B cell (primary cell): ENCODE data around the gene GPT2. TPM values are rescaled to one million over a fixed set of nuclear protein-coding genes. Genes with fewer than 3 reads are reported as not detected.

ENCODE experiments used
- ATAC-seq: fragments of 200-7000 bp; cut with Tn5 transposase; one replicate; pipeline ENCODE4 v1.10.0; 2021; ENCODE audit warnings: low read depth, mild to moderate bottlenecking, moderate number of reproducible peaks, moderate library complexity
- CTCF ChIA-PET: fragments of 350-600 bp; sonication (Branson Sonifier 250); formaldehyde crosslinking; loops from one replicate; lab custom pipeline; 2021; ENCODE audit warnings: antibody characterized with exemption, inconsistent platforms; lab: Charles Lee
- POLR2A ChIA-PET: fragments of 350-600 bp; sonication (Branson Sonifier 250); formaldehyde crosslinking; loops from one replicate; lab custom pipeline; 2021; ENCODE audit warnings: antibody characterized with exemption; lab: Charles Lee
- DNase-seq: peaks from one replicate; pipeline ENCODE4 v3.0.0; 2013
- H2AFZ ChIP-seq: 2 replicates; pipeline ENCODE4 v1.6.1; 2012; ENCODE audit warnings: mild to moderate bottlenecking, low read depth, low read length; ENCODE audit not compliant: insufficient read depth, poor library complexity, severe bottlenecking
- H3K27ac ChIP-seq, 2 donors: 1 replicate in 1 of 2; 2 replicates in 1 of 2; pipeline ENCODE4 v1.5.1; 2012 to 2013; ENCODE audit warnings: low read length in 2 of 2, mild to moderate bottlenecking in 2 of 2, moderate library complexity in 1 of 2
- H3K27me3 ChIP-seq, 4 experiments: fragments of 200-600 bp in 1 of 4; sonication (generic) in 1 of 4; replicated peaks in 1 of 4; 1 replicate in 2 of 4; 2 replicates in 2 of 4; pipeline versions ENCODE4 v1.6.1 to v1.7.0; 2013 to 2016; ENCODE audit warnings: low read length in 3 of 4, mild to moderate bottlenecking in 2 of 4, mixed read lengths in 1 of 4, moderate library complexity in 1 of 4; ENCODE audit not compliant: insufficient read depth in 4 of 4, control insufficient read depth in 3 of 4; ENCODE audit errors: control extremely low read depth in 1 of 4
- H3K36me3 ChIP-seq, 2 experiments: replicated peaks in 1 of 2; 1 replicate in 1 of 2; 2 replicates in 1 of 2; pipeline versions ENCODE4 v1.6.1 to v1.7.1; 2013; ENCODE audit warnings: low read length in 1 of 2; ENCODE audit not compliant: insufficient read depth in 2 of 2, control insufficient read depth in 1 of 2; ENCODE audit errors: control extremely low read depth in 1 of 2, extremely low read depth in 1 of 2
- H3K4me1 ChIP-seq, 2 donors: fragments of 200-600 bp in 1 of 2; sonication (generic) in 1 of 2; 1 replicate in 1 of 2; 2 replicates in 1 of 2; pipeline versions ENCODE4 v1.5.1 to v1.6.1; 2013 to 2017; ENCODE audit warnings: low read length in 2 of 2; ENCODE audit not compliant: control insufficient read depth in 2 of 2, insufficient read depth in 2 of 2
- H3K4me2 ChIP-seq: replicated peaks from 2 replicates; pipeline ENCODE3; 2012; ENCODE audit warnings: mild to moderate bottlenecking, low read depth, low read length; ENCODE audit not compliant: poor library complexity, severe bottlenecking
- H3K4me3 ChIP-seq, 5 experiments: fragments of 200-600 bp in 1 of 5; sonication (generic) in 1 of 5; 1 replicate in 3 of 5; 2 replicates in 2 of 5; pipeline versions ENCODE4 v1.5.1 to v1.7.0; 2011 to 2016; ENCODE audit warnings: low read length in 4 of 5, mild to moderate bottlenecking in 4 of 5, low read depth in 2 of 5, control low read depth in 1 of 5, moderate library complexity in 1 of 5; ENCODE audit not compliant: insufficient read depth in 1 of 5; ENCODE audit errors: control extremely low read depth in 1 of 5, extremely low read depth in 1 of 5
- H3K79me2 ChIP-seq: fragments of 200-600 bp; sonication (generic); one replicate; pipeline ENCODE4 v1.6.0; 2016; ENCODE audit warnings: low read length; ENCODE audit not compliant: control insufficient read depth, insufficient read depth
- H3K9ac ChIP-seq: fragments of 200-600 bp; sonication (generic); 2 replicates; pipeline ENCODE4 v1.6.1; 2017; ENCODE audit warnings: mild to moderate bottlenecking, low read length, moderate library complexity
- H3K9me3 ChIP-seq, 3 donors: one replicate each; pipeline versions ENCODE4 v1.6.1 to v1.7.1; 2013; ENCODE audit warnings: low read length in 2 of 3; ENCODE audit not compliant: control insufficient read depth in 2 of 3, insufficient read depth in 1 of 3; ENCODE audit errors: control extremely low read depth in 1 of 3
- H4K20me1 ChIP-seq: 2 replicates; pipeline ENCODE4 v1.6.0; 2012; ENCODE audit warnings: mild to moderate bottlenecking, low read length; ENCODE audit not compliant: insufficient read depth, control insufficient read depth, poor library complexity, severe bottlenecking
- H3K27ac Mint-ChIP-seq: one replicate; pipeline ENCODE4 v1.8.0; 2021; ENCODE audit warnings: mixed read lengths
- H3K27me3 Mint-ChIP-seq: one replicate; pipeline ENCODE4 v1.8.0; 2021; ENCODE audit warnings: mixed read lengths
- H3K4me1 Mint-ChIP-seq: one replicate; pipeline ENCODE4 v1.8.0; 2021; ENCODE audit warnings: mixed read lengths
- H3K4me3 Mint-ChIP-seq: one replicate; pipeline ENCODE4 v1.8.0; 2021; ENCODE audit warnings: mixed read lengths
- H3K9me3 Mint-ChIP-seq: one replicate; pipeline ENCODE4 v1.8.0; 2022; ENCODE audit warnings: mixed read lengths; ENCODE audit not compliant: insufficient read depth
- CTCF ChIP-seq: fragments of 200-600 bp; IDR thresholded peaks from one replicate; pipeline ENCODE4 v1.8.0; 2022; ENCODE audit warnings: antibody characterized with exemption, mild to moderate bottlenecking
- EZH2 ChIP-seq: IDR thresholded peaks from 2 replicates; pipeline ENCODE4 v1.6.1; 2012; ENCODE audit warnings: borderline replicate concordance, low read depth, mild to moderate bottlenecking, moderate library complexity, low read length; ENCODE audit not compliant: insufficient read depth, poor library complexity, severe bottlenecking
- WGBS: methylation state at CpG from one replicate; pipeline ENCODE4 v1.1.5; 2013; ENCODE audit warnings: missing lambda C conversion rate; ENCODE audit not compliant: insufficient coverage; 5-methylcytosine and 5-hydroxymethylcytosine counted together
- intact Hi-C: fragments of 100-400 bp; cut with micrococcal nuclease; formaldehyde crosslinking; loops from one replicate; pipeline ENCODE4 v1.10.0; 2022
- polyA plus RNA-seq: library from polyadenylated mRNA; depleted of rRNA; stranded (reverse); fragments of >200 nt; gene quantifications from 2 replicates; pipeline ENCODE4 v1.2.3, GENCODE V29; 2012
- total RNA-seq, 2 donors: library from RNA; stranded (reverse); fragments of 120-200 nt in 1 of 2; gene quantifications; 1 replicate in 1 of 2; 2 replicates in 1 of 2; pipeline versions ENCODE4 v1.2.3 to v1.2.4, GENCODE V29; 2013 to 2022

The GPT2 gene
- total and polyA plus RNA-seq, 2 donors (not counting 1 experiment from before 2014, with no cell fraction given): 6.8 to 9.9 TPM

- no peak for TF ChIP-seq EZH2
- no peak for TF ChIP-seq CTCF
- H3K27me3 Mint-ChIP-seq: no peaks in the 10 kb centered on the region
- peak overlapping the region; percentile 72 for H3K9ac ChIP-seq
- H3K27me3 ChIP-seq: peaks cover 0 to 5% (median 2%) of the 10 kb centered on the region in 4 experiments
- intact Hi-C loops: loop anchor here (1.0 to 2.0 kb wide), 5 partner anchors 27 to 195 kb away; partner anchors contain the start of genes C16orf87, ORC6 and VPS35
- POLR2A ChIA-PET: interaction anchor here (0.6 to 1.9 kb wide), 7 partner anchors 11 to 89 kb away, joined by 3 to 9 read pairs (median 3); partner anchors contain the start of gene DNAJA2
- H3K4me2 ChIP-seq: peak overlapping the region; percentile 94
- H3K9me3 ChIP-seq: no peaks in the 10 kb centered on the region
- H3K36me3 ChIP-seq: no peaks in the 10 kb centered on the region
- H2AFZ ChIP-seq: peak overlapping the region; percentile 85
- DNase-seq: no peak
- H3K4me3 ChIP-seq: peak overlapping the region; percentile 34 to 84 (median 72)
- H3K9me3 Mint-ChIP-seq: no peaks in the 10 kb centered on the region
- H3K4me3 Mint-ChIP-seq: peak overlapping the region; percentile 89
- no peaks in the 10 kb centered on the region for H3K79me2 ChIP-seq
- WGBS: 7% methylated on average over 72 of the region's 72 CpGs
- peaks cover 9 to 13% of the 10 kb centered on the region in 2 donors for H3K4me1 ChIP-seq
- no peaks in the 10 kb centered on the region for H4K20me1 ChIP-seq
- H3K4me1 Mint-ChIP-seq: peaks cover 18% of the 10 kb centered on the region
- no peak for ATAC-seq
- peak overlapping the region; percentile 46 for H3K27ac Mint-ChIP-seq
- H3K27ac ChIP-seq: no peak overlapping the region
- CTCF ChIA-PET: interaction anchor here (1.0 to 6.1 kb wide), 5 partner anchors 24 to 211 kb away, joined by 3 to 45 read pairs (median 5); no protein-coding TSS in a partner anchor
Observed at GRCh38 chr16:46884513-46885293, 541 bp downstream of the GPT2 start.
